ENCODE measurements around the gene RPL13. TPM values are rescaled to one million over a fixed set of nuclear protein-coding genes. Genes with fewer than 3 reads are reported as not detected.
"Not testable (repeated sequence)": the region's sequence is repeated elsewhere in the genome, so short reads cannot be mapped to it uniquely, and the experiment has no call there.

RPL13 gene
- total and polyA plus RNA-seq, 2 of the 4 experiments (the other 2 are of a cell fraction), result 2,098 to 3,527 TPM

- DNase-seq; H4K20me1 ChIP-seq (ENCODE audit: insufficient read depth, low read length); H3K4me1 ChIP-seq (ENCODE audit: control insufficient read depth, insufficient read depth, low read length); intact Hi-C loops (cut with micrococcal nuclease); H2AK5ac ChIP-seq (ENCODE audit: low read depth, low read length); H3K9me3 ChIP-seq (ENCODE audit: control insufficient read depth, insufficient read depth, low read length); in situ Hi-C loops (cut with MboI; ENCODE audit: low sequenced_read_pairs); H3K27me3 ChIP-seq (ENCODE audit: control insufficient read depth, insufficient read depth, low read length); H2BK20ac ChIP-seq (ENCODE audit: low read depth, low read length); H2AK9ac ChIP-seq (replicated peaks; ENCODE audit: low read depth, low read length, poor library complexity); H2BK15ac ChIP-seq (ENCODE audit: low read depth, low read length); POLR2A ChIA-PET (ENCODE audit: unreplicated experiment); H3K14ac ChIP-seq (replicated peaks; ENCODE audit: low read depth, low read length); ATAC-seq (ENCODE audit: low read depth); H3K9me1 ChIP-seq (ENCODE audit: insufficient read depth, low read length); H2BK5ac ChIP-seq (ENCODE audit: low read depth, low read length, poor library complexity, severe bottlenecking); H3K4me3 ChIP-seq (ENCODE audit: insufficient read depth, low read depth, low read length); H3K4ac ChIP-seq (ENCODE audit: low read depth, low read length); H3K79me1 ChIP-seq (ENCODE audit: low read depth in 1 of 2, low read length in 2 of 2); H3K27ac ChIP-seq (ENCODE audit: insufficient read depth, low read length); H4K8ac ChIP-seq (ENCODE audit: low read depth in 2 of 2, low read length in 2 of 2); H2BK120ac ChIP-seq (ENCODE audit: low read depth, low read length); H4K5ac ChIP-seq (ENCODE audit: low read depth, low read length); H3K4me2 ChIP-seq (ENCODE audit: low read depth, low read length); H3K56ac ChIP-seq (ENCODE audit: extremely low read depth, insufficient read depth, low read length); dilution Hi-C loops (cut with HindIII; ENCODE audit: low sequenced_read_pairs, unreplicated experiment); BruUV-seq (replicated peaks); H3K18ac ChIP-seq (ENCODE audit: low read depth, low read length); H3K23ac ChIP-seq (ENCODE audit: low read depth, low read length); H3K9ac ChIP-seq (ENCODE audit: low read depth, low read length); CTCF ChIA-PET; H2AFZ ChIP-seq (replicated peaks; ENCODE audit: low read length, poor library complexity); H3K36me3 ChIP-seq (ENCODE audit: control insufficient read depth, insufficient read depth, low read length); H4K91ac ChIP-seq (ENCODE audit: insufficient read depth, low read depth, low read length): not testable (repeated sequence)
- WGBS, 2 experiments (ENCODE audit: extremely low coverage in 2 of 2, insufficient read length in 1 of 2), result no CpG with 5 or more reads among the region's 36 CpGs
Measured at GRCh38 chr16:89587676-89588075, 27.2 kb downstream of the RPL13 start.

Data from IMR-90 (cell line).